Mesendoderm (in vitro differentiated cells): ENCODE measurements around the gene RNF2.

Experiments used
- DNase-seq: peaks from one replicate; pipeline ENCODE4 v3.0.0; 2013
- H2AK5ac ChIP-seq: 2 replicates; pipeline ENCODE4 v1.6.1; 2013; ENCODE audit warnings: low read length, inconsistent platforms
- H2BK120ac ChIP-seq: 2 replicates; pipeline ENCODE4 v1.6.1; 2013; ENCODE audit warnings: low read depth, mild to moderate bottlenecking, low read length, moderate library complexity, mixed read lengths
- H2BK15ac ChIP-seq: replicated peaks from 2 replicates; pipeline ENCODE4 v1.6.1; 2013; ENCODE audit warnings: low read depth, mild to moderate bottlenecking, moderate library complexity
- H2BK5ac ChIP-seq: 2 replicates; pipeline ENCODE4 v1.6.1; 2013; ENCODE audit warnings: low read length, inconsistent platforms
- H3K18ac ChIP-seq: 2 replicates; pipeline ENCODE4 v1.6.1; 2013; ENCODE audit warnings: mild to moderate bottlenecking, low read length, mixed read lengths
- H3K23ac ChIP-seq: one replicate; pipeline ENCODE4 v1.6.1; 2013; ENCODE audit warnings: low read length
- H3K27ac ChIP-seq: 2 replicates; pipeline ENCODE4 v1.5.1; 2013; ENCODE audit warnings: low read depth, mild to moderate bottlenecking, inconsistent platforms, low read length, moderate library complexity
- H3K27me3 ChIP-seq: 2 replicates; pipeline ENCODE4 v1.6.1; 2013; ENCODE audit warnings: low read length, control low read depth, mild to moderate bottlenecking, inconsistent platforms; ENCODE audit not compliant: insufficient read depth, poor library complexity
- H3K36me3 ChIP-seq: 2 replicates; pipeline ENCODE4 v1.6.1; 2013; ENCODE audit warnings: low read length, inconsistent platforms; ENCODE audit not compliant: control insufficient read depth, insufficient read depth
- H3K4ac ChIP-seq: one replicate; pipeline ENCODE4 v1.6.1; 2013; ENCODE audit warnings: low read depth, mild to moderate bottlenecking, low read length, moderate library complexity
- H3K4me1 ChIP-seq: 2 replicates; pipeline ENCODE4 v1.6.1; 2013; ENCODE audit warnings: low read depth, low read length, inconsistent platforms; ENCODE audit not compliant: control insufficient read depth
- H3K4me2 ChIP-seq: 2 replicates; pipeline ENCODE4 v1.6.1; 2013; ENCODE audit warnings: low read length
- H3K4me3 ChIP-seq: 2 replicates; pipeline ENCODE4 v1.5.1; 2013; ENCODE audit warnings: mild to moderate bottlenecking, low read length
- H3K56ac ChIP-seq: one replicate; pipeline ENCODE4 v1.6.1; 2013; ENCODE audit warnings: low read length
- H3K79me1 ChIP-seq: 2 replicates; pipeline ENCODE4 v1.6.1; 2013; ENCODE audit warnings: low read length, inconsistent platforms
- H3K79me2 ChIP-seq: 2 replicates; pipeline ENCODE4 v1.6.1; 2013; ENCODE audit warnings: mild to moderate bottlenecking, low read length; ENCODE audit not compliant: control insufficient read depth, insufficient read depth
- H3K9ac ChIP-seq: 2 replicates; pipeline ENCODE4 v1.6.1; 2013; ENCODE audit warnings: low read length, inconsistent platforms
- H4K5ac ChIP-seq: one replicate; pipeline ENCODE4 v1.6.1; 2013; ENCODE audit warnings: low read length
- H4K8ac ChIP-seq: one replicate; pipeline ENCODE4 v1.6.1; 2013; ENCODE audit warnings: low read depth, mild to moderate bottlenecking, control low read depth, low read length, moderate library complexity
- WGBS: extraction: QIAGEN DNeasy Blood & Tissue Kit; methylation state at CpG from one replicate; pipeline ENCODE4 v1.1.7; 2013; ENCODE audit warnings: low lambda C conversion rate, missing lambda C conversion rate; ENCODE audit not compliant: insufficient coverage; ENCODE audit errors: extremely low coverage; 5-methylcytosine and 5-hydroxymethylcytosine counted together

The RNF2 gene

GRCh38 chr1:185112356-185112755 lies 67.0 kb downstream of the RNF2 start:
- Histone ChIP-seq H3K9ac (no peak overlapping the region), H2BK5ac (no peak overlapping the region), H3K4me2 (no peak overlapping the region), H3K4me1 (no peaks in the 10 kb centered on the region), H3K27ac (no peak overlapping the region), H3K4me3 (no peak overlapping the region), H3K56ac (no peak overlapping the region), H3K79me1 (no peaks in the 10 kb centered on the region), H3K27me3 (no peaks in the 10 kb centered on the region), H3K4ac (no peak overlapping the region), H4K5ac (no peak overlapping the region), H3K18ac (no peak overlapping the region), H3K36me3 (no peaks in the 10 kb centered on the region), H2AK5ac (no peak overlapping the region), H3K23ac (no peak overlapping the region), H2BK15ac (no peak overlapping the region), H2BK120ac (no peak overlapping the region), H3K79me2 (no peaks in the 10 kb centered on the region), H4K8ac (no peak overlapping the region)
- DNase-seq = no peak
- no CpG with 5 or more reads among the region's 2 CpGs for WGBS

- Histone ChIP-seq H3K4me1 (no peaks in the 10 kb centered on the region), H3K36me3 (no peaks in the 10 kb centered on the region), H3K79me2 (no peaks in the 10 kb centered on the region), H4K5ac (no peak overlapping the region), H3K27ac (no peak overlapping the region), H2BK120ac (no peak overlapping the region), H3K18ac (no peak overlapping the region), H2BK5ac (no peak overlapping the region), H2BK15ac (no peak overlapping the region), H3K4ac (no peak overlapping the region), H2AK5ac (no peak overlapping the region), H3K79me1 (no peaks in the 10 kb centered on the region), H3K9ac (no peak overlapping the region), H3K27me3 (no peaks in the 10 kb centered on the region), H3K23ac (no peak overlapping the region), H4K8ac (no peak overlapping the region), H3K4me2 (no peak overlapping the region), H3K4me3 (no peak overlapping the region), H3K56ac (no peak overlapping the region)
- WGBS = no CpG with 5 or more reads among the region's 2 CpGs
- DNase-seq = no peak
Observed at GRCh38 chr1:185129708-185130107, 84.3 kb downstream of the RNF2 start.

GRCh38 chr1:185132534-185132933 lies 87.2 kb downstream of the RNF2 start:
- H2BK5ac ChIP-seq = no peak overlapping the region
- no peaks in the 10 kb centered on the region for H3K79me2 ChIP-seq
- DNase-seq = no peak
- H2AK5ac ChIP-seq = no peak overlapping the region
- H3K56ac ChIP-seq = no peak overlapping the region
- WGBS = no CpG with 5 or more reads among the region's 1 CpG
- no peaks in the 10 kb centered on the region for H3K79me1 ChIP-seq
- H4K8ac ChIP-seq = no peak overlapping the region
- H4K5ac ChIP-seq = no peak overlapping the region
- no peaks in the 10 kb centered on the region for H3K27me3 ChIP-seq
- no peak overlapping the region for H2BK120ac ChIP-seq
- H3K9ac ChIP-seq = no peak overlapping the region
- H3K4me1 ChIP-seq = no peaks in the 10 kb centered on the region
- H3K36me3 ChIP-seq = no peaks in the 10 kb centered on the region
- no peak overlapping the region for H3K4me2 ChIP-seq
- no peak overlapping the region for H3K23ac ChIP-seq
- H2BK15ac ChIP-seq = no peak overlapping the region
- no peak overlapping the region for H3K4ac ChIP-seq
- H3K4me3 ChIP-seq = no peak overlapping the region
- no peak overlapping the region for H3K18ac ChIP-seq
- H3K27ac ChIP-seq = no peak overlapping the region

- Histone ChIP-seq H2BK120ac (no peak overlapping the region), H3K4me3 (no peak overlapping the region), H3K27me3 (no peaks in the 10 kb centered on the region), H4K5ac (no peak overlapping the region), H3K4ac (no peak overlapping the region), H3K9ac (no peak overlapping the region), H4K8ac (no peak overlapping the region), H3K23ac (no peak overlapping the region), H3K56ac (no peak overlapping the region), H3K36me3 (no peaks in the 10 kb centered on the region), H3K18ac (no peak overlapping the region), H3K4me2 (no peak overlapping the region), H3K27ac (no peak overlapping the region), H3K79me1 (no peaks in the 10 kb centered on the region), H2BK5ac (no peak overlapping the region), H2BK15ac (no peak overlapping the region), H2AK5ac (no peak overlapping the region), H3K4me1 (no peaks in the 10 kb centered on the region), H3K79me2 (no peaks in the 10 kb centered on the region)
- no CpG with 5 or more reads among the region's 1 CpG for WGBS
- no peak for DNase-seq
Observed at GRCh38 chr1:185137896-185138545, 92.7 kb downstream of the RNF2 start.

- Histone ChIP-seq H3K56ac (no peak overlapping the region), H3K27me3 (no peaks in the 10 kb centered on the region), H3K23ac (no peak overlapping the region), H3K36me3 (no peaks in the 10 kb centered on the region), H2BK15ac (no peak overlapping the region), H3K4me2 (no peak overlapping the region), H3K4me1 (no peaks in the 10 kb centered on the region), H3K4ac (no peak overlapping the region), H2BK5ac (no peak overlapping the region), H3K9ac (no peak overlapping the region), H3K27ac (no peak overlapping the region), H3K4me3 (no peak overlapping the region), H3K79me1 (no peaks in the 10 kb centered on the region), H4K8ac (no peak overlapping the region), H4K5ac (no peak overlapping the region), H2BK120ac (no peak overlapping the region), H2AK5ac (no peak overlapping the region), H3K79me2 (no peaks in the 10 kb centered on the region), H3K18ac (no peak overlapping the region)
- no peak for DNase-seq
- WGBS = no CpG with 5 or more reads among the region's 4 CpGs
Observed at GRCh38 chr1:185139246-185139645, 93.9 kb downstream of the RNF2 start.

GRCh38 chr1:185144233-185144632 lies 98.9 kb downstream of the RNF2 start:
- H3K4ac ChIP-seq = no peak overlapping the region

More at GRCh38 chr1:185144233-185144632, 98.9 kb downstream of the RNF2 start:
- no peaks in the 10 kb centered on the region for H3K27me3 ChIP-seq
- H3K4me2 ChIP-seq = no peak overlapping the region
- H2BK120ac ChIP-seq = no peak overlapping the region
- H3K79me2 ChIP-seq = no peaks in the 10 kb centered on the region
- no peak overlapping the region for H2AK5ac ChIP-seq
- H3K18ac ChIP-seq = no peak overlapping the region
- H3K27ac ChIP-seq = no peak overlapping the region
- no peak overlapping the region for H3K9ac ChIP-seq
- H3K36me3 ChIP-seq = no peaks in the 10 kb centered on the region
- no peaks in the 10 kb centered on the region for H3K79me1 ChIP-seq
- H2BK15ac ChIP-seq = no peak overlapping the region
- no peak overlapping the region for H3K56ac ChIP-seq
- H3K4me1 ChIP-seq = no peaks in the 10 kb centered on the region
- H4K5ac ChIP-seq = no peak overlapping the region
- DNase-seq = no peak
- no peak overlapping the region for H3K23ac ChIP-seq
- no peak overlapping the region for H3K4me3 ChIP-seq
- H4K8ac ChIP-seq = no peak overlapping the region
- H2BK5ac ChIP-seq = no peak overlapping the region
